ENCODE results near the gene LRRC23. TPM values are rescaled to one million over a fixed set of nuclear protein-coding genes. Genes with fewer than 3 reads are reported as not detected.

Gene LRRC23
- total RNA-seq, 1 experiment from 2014 or later, result 8.0 TPM

DNA sequence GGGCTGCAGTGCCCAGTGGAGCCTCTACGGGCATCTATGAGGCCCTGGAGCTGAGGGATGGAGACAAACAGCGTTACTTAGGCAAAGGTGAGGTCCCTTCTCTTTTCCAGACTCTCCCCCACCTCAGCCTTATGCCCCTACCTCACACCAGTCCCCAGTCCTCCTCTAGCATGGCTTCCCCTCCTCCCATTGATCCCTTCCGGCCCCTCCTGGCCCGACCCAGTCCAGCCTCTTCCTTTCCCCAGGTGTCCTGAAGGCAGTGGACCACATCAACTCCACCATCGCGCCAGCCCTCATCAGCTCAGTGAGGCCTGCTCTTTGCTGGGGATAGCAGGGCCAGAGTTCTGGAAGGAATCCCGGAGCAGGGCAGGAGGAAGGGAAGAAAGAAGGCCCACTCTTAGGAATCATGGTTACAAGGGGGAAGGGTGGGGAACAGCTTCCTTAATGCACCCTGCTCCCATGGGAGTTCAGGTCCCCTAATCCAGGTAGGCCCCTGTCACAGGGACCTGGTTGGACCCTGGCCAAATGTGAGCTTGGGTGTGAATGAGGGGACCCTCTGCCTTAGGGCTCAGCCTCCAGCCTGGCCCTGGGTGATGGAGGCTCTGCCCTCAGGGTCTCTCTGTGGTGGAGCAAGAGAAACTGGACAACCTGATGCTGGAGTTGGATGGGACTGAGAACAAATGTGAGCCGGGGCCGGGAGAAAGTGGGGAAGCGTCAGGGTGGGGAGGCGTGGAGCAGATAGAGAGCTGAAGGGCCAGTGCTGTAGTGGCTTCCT, 12.0 kb downstream of the LRRC23 start:
- peaks cover 15 to 29% of the 10 kb centered on the region in 2 experiments for H3K4me1 ChIP-seq (ENCODE audit: control insufficient read depth in 1 of 2, insufficient read depth in 2 of 2, low read length in 2 of 2)
- H3K79me2 ChIP-seq (ENCODE audit: insufficient read depth, low read length), result peaks cover 13% of the 10 kb centered on the region; the same call in 1 of the 2 replicates
- H3K36me3 ChIP-seq (ENCODE audit: control insufficient read depth in 1 of 2, insufficient read depth in 2 of 2, low read length in 2 of 2), result peaks cover 8 to 17% of the 10 kb centered on the region in 2 experiments
- no peaks in the 10 kb centered on the region for H3K27me3 ChIP-seq (ENCODE audit: insufficient read depth, low read length)
- H3K9ac ChIP-seq (ENCODE audit: low read length), result no peak overlapping the region
- ChIA-PET RAD21 (ENCODE audit: low non-redundant PET in 1 of 2, low total read pairs in 2 of 2, uncharacterized antibody in 2 of 2, unreplicated experiment in 2 of 2) (no interaction called here), POLR2A (interaction anchor here (1.4 kb wide), 1 partner anchor 9 kb away, joined by 3 read pairs; no protein-coding TSS in a partner anchor), CTCF (no interaction called here)
- BruUV-seq (replicated peaks), result TSS peak; percentile 31
- no peak overlapping the region for H2AFZ ChIP-seq (ENCODE audit: low read depth, low read length, poor library complexity, severe bottlenecking)
- no peaks in the 10 kb centered on the region for H4K20me1 ChIP-seq (ENCODE audit: insufficient read depth)
- no peaks in the 10 kb centered on the region for H3K9me2 ChIP-seq (ENCODE audit: insufficient read depth)
- intact Hi-C loops (cut with micrococcal nuclease), result no loop called here
- H3K4me3 ChIP-seq (replicated peaks in 1 of 2; ENCODE audit: low read depth in 1 of 2, low read length in 2 of 2), result no peak overlapping the region
- DNase-seq (ENCODE audit: low read depth, low spot score) (no peak), ATAC-seq (no peak)
- H3K9me3 ChIP-seq (ENCODE audit: control insufficient read depth in 1 of 2, insufficient read depth in 1 of 2, low read depth in 1 of 2, low read length in 2 of 2), result no peaks in the 10 kb centered on the region
- TF ChIP-seq ZFX (IDR thresholded peaks at IDR 0.05) (no peak), FOSL1 (IDR thresholded peaks at IDR 0.05; ENCODE audit: low read depth) (no peak), SP1 (IDR thresholded peaks at IDR 0.05; ENCODE audit: low read depth) (no peak), POLR2A (IDR thresholded peaks at IDR 0.05; ENCODE audit: borderline replicate concordance, extremely low read depth, insufficient read depth, insufficient read length) (no peak), EZH2phosphoT487 (IDR thresholded peaks at IDR 0.05; ENCODE audit: borderline replicate concordance) (no peak), YY1 (IDR thresholded peaks at IDR 0.05; ENCODE audit: extremely low read depth, insufficient replicate concordance, low read depth, low read length) (no peak), SRF (IDR thresholded peaks at IDR 0.05; ENCODE audit: low read depth) (no peak), TCF7L2 (IDR thresholded peaks at IDR 0.05; ENCODE audit: borderline replicate concordance, extremely low read depth, insufficient read depth, insufficient read length) (no peak), EZH2 (IDR thresholded peaks at IDR 0.05) (no peak), ZNF274 (IDR thresholded peaks at IDR 0.05; ENCODE audit: low read depth, low read length) (no peak), CEBPB (IDR thresholded peaks at IDR 0.05; ENCODE audit: low read depth) (no peak), POLR2AphosphoS5 (IDR thresholded peaks at IDR 0.05; ENCODE audit: low read depth, low read length) (no peak), EGR1 (IDR thresholded peaks at IDR 0.05; ENCODE audit: low read depth) (no peak), JUND (IDR thresholded peaks at IDR 0.05) (no peak), CBX3 (IDR thresholded peaks at IDR 0.05; ENCODE audit: low read depth) (no peak)
- TF ChIP-seq, protein P1, sequence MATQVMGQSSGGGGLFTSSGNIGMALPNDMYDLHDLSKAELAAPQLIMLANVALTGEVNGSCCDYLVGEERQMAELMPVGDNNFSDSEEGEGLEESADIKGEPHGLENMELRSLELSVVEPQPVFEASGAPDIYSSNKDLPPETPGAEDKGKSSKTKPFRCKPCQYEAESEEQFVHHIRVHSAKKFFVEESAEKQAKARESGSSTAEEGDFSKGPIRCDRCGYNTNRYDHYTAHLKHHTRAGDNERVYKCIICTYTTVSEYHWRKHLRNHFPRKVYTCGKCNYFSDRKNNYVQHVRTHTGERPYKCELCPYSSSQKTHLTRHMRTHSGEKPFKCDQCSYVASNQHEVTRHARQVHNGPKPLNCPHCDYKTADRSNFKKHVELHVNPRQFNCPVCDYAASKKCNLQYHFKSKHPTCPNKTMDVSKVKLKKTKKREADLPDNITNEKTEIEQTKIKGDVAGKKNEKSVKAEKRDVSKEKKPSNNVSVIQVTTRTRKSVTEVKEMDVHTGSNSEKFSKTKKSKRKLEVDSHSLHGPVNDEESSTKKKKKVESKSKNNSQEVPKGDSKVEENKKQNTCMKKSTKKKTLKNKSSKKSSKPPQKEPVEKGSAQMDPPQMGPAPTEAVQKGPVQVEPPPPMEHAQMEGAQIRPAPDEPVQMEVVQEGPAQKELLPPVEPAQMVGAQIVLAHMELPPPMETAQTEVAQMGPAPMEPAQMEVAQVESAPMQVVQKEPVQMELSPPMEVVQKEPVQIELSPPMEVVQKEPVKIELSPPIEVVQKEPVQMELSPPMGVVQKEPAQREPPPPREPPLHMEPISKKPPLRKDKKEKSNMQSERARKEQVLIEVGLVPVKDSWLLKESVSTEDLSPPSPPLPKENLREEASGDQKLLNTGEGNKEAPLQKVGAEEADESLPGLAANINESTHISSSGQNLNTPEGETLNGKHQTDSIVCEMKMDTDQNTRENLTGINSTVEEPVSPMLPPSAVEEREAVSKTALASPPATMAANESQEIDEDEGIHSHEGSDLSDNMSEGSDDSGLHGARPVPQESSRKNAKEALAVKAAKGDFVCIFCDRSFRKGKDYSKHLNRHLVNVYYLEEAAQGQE (IDR thresholded peaks at IDR 0.05; ENCODE audit: low read depth), result no peak
- TF ChIP-seq, protein P2, sequence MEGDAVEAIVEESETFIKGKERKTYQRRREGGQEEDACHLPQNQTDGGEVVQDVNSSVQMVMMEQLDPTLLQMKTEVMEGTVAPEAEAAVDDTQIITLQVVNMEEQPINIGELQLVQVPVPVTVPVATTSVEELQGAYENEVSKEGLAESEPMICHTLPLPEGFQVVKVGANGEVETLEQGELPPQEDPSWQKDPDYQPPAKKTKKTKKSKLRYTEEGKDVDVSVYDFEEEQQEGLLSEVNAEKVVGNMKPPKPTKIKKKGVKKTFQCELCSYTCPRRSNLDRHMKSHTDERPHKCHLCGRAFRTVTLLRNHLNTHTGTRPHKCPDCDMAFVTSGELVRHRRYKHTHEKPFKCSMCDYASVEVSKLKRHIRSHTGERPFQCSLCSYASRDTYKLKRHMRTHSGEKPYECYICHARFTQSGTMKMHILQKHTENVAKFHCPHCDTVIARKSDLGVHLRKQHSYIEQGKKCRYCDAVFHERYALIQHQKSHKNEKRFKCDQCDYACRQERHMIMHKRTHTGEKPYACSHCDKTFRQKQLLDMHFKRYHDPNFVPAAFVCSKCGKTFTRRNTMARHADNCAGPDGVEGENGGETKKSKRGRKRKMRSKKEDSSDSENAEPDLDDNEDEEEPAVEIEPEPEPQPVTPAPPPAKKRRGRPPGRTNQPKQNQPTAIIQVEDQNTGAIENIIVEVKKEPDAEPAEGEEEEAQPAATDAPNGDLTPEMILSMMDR (IDR thresholded peaks at IDR 0.05 in 2 of 3, conservative IDR thresholded peaks at IDR 0.05 in 1 of 3; ENCODE audit: borderline replicate concordance in 1 of 3, insufficient read depth in 1 of 3, low read depth in 2 of 3, low read length in 2 of 3), result no peak
- TF ChIP-seq, protein P3, sequence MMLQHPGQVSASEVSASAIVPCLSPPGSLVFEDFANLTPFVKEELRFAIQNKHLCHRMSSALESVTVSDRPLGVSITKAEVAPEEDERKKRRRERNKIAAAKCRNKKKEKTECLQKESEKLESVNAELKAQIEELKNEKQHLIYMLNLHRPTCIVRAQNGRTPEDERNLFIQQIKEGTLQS (IDR thresholded peaks at IDR 0.05), result no peak
- TF ChIP-seq, protein P4, sequence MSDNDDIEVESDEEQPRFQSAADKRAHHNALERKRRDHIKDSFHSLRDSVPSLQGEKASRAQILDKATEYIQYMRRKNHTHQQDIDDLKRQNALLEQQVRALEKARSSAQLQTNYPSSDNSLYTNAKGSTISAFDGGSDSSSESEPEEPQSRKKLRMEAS (IDR thresholded peaks at IDR 0.05), result no peak
- no peak overlapping the region for H3K4me2 ChIP-seq (ENCODE audit: low read length)
- no peak overlapping the region for H3K27ac ChIP-seq (ENCODE audit: low read depth, low read length)

All from HCT116 (cell line).